H54 (cell line): ENCODE data around the gene RNLS.

ENCODE experiments used
- DNase-seq: peaks from one replicate; pipeline ENCODE4 v3.0.0; 2011; ENCODE audit warnings: low spot score, mixed read lengths; ENCODE audit not compliant: insufficient read length
- FAIRE-seq: peaks from 3 replicates; lab custom pipeline; 2011; peaks lifted over from hg19 to GRCh38; lab: Jason Lieb, UNC
- POLR2A ChIP-seq: IDR thresholded peaks from 2 replicates; pipeline ENCODE4 v1.6.1; 2011; ENCODE audit warnings: low read depth, mild to moderate bottlenecking, low read length

Gene RNLS

DNA sequence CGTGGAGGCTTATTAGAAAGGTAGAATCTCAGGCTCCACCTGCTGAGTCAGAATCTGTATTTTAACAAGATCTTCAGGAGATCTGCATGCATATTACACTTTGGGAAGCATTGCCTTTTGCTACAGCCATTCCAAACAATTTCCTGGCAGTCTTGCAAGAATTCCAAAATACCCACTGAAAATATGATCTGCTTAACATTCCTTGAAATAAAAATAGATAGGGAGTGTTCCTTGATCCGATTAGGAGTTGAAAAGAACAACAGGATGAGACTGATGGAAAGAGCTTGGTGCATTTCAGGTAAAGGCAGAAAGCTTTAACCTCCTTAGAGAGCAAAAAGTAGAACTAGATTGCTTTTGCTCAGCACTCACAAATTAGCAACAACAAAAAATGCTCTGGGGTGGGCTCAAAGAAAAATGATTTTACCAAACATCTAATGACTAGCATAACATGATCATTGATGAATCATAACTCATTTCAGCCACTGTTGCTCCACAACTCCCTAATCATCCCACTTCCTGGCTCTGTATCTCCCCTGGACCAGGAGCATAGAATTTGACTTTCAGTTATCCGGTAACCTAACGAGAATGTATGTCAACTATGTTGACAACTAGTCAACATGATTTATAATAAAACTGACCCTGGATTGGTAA, 115.2 kb downstream of the RNLS start:
- no peak for TF ChIP-seq POLR2A
- DNase-seq (no peak), FAIRE-seq (peak; percentile 87)

DNA sequence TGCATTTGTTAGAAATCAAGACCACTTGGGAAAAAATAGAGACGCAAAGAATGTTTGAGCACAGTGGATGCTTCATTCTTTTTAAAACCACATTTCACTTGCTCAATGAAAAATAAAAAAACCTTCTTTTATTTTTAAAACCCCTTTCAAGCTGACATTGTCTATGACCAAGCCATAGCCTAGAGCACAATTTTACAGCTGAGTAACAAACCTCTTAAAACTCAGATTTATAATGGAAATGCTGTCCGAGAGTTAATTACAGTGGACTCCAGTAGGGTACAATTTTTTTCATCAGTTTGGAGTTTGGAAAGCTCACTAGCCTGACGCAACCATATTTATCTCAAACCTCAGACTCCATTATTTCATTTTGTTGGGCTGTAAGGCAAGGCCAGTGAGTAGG, 116.3 kb downstream of the RNLS start:
- no peak for DNase-seq
- TF ChIP-seq POLR2A: no peak
- no peak for FAIRE-seq

DNA sequence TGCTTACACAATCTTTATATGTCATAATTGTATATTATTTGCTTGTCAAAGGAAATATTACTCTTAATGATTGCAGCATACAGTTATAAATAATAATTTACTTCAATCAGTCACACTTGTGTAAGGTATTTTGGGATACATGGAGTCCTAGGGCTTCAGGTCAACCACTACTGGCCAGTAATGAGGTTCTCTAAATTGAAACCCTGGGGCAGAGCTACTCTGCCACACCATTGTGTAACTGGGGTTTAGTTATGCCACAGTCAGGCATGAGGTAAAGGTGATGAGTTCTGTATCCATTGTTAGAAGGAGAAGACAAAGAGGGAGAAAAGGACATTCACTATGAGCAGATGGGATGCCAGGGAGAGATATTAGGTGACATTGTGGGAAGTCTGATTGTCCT, 117.4 kb downstream of the RNLS start:
- TF ChIP-seq POLR2A: no peak
- no peak for FAIRE-seq
- no peak for DNase-seq

DNA sequence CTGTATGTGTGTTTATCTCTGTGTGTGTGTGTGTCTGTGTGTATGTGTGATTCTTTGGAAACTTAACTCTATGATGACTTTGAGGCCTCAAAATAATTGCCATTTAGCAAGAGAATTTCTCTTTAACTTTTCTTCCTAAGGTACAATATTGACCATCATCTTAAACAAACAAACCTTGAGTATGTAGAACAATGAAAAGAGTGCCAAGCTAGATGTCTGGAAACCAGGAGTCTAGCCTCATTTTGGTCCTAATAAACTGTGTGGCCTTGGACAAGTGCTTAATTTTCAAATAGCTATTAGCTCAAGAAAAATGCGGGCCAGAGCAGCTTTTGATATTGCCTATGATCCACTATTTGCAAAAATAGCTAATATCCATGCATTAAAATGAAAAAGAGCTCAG, 119.3 kb downstream of the RNLS start:
- FAIRE-seq (no peak), DNase-seq (no peak)
- TF ChIP-seq POLR2A: no peak

DNA sequence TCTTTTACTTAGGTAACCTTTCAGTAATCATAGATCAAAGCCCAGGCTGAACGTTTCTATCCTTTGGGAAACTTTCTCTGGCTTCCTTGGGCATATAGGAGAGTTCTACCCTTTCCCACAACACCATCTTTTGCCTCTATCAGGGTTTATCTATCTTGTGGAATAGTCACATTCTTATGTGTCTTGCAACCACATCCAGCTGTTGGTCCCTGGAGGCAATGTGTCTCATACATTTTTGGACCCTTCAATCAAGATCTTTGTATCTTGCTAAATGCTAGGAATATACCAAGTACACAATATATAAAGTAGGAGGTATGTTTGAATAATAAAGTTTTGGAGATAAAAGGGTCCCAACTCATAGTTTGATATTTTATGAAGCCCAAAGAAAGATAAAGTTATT, 121.7 kb downstream of the RNLS start:
- FAIRE-seq (no peak), DNase-seq (no peak)
- no peak for TF ChIP-seq POLR2A

DNA sequence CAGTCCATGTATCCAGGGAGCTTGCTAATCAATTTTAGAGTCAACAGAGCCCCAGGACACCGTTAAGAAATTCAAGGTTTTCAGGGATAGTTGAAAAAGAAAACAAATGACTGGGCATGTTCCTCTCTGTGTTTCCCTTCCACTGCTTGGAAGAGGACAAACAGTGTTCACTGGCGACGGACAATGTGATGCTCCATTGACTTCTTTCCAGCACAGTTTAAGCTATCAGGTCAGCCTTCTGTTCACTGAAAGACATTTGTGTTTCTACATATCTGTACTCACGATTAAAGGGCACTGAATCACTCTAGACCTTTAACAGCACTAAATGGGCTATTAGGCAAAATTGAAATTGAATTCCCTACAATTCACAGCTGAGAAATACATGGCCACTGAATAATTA, 123.6 kb downstream of the RNLS start:
- DNase-seq (no peak), FAIRE-seq (peak; percentile 57)
- no peak for TF ChIP-seq POLR2A

DNA sequence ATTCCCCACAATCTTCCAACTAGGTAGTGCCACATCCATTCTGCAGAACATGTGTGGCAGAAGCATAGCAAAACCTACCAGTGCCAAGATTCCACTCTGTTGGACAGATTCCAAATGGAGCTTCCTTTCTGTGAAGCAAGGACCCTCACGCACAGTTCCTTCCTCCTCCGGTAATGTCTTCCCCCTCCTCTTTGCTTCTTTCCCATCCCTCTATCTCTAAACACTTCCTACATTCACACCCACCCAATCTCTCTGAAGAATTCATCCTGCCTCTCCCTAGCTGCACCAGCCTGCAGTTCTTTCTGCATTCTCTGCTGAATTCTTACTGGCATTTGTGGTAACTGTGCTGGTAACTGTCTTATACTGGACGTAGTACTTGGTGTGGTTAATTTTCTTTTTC, 124.9 kb downstream of the RNLS start:
- TF ChIP-seq POLR2A: no peak
- no peak for DNase-seq
- FAIRE-seq: no peak

DNA sequence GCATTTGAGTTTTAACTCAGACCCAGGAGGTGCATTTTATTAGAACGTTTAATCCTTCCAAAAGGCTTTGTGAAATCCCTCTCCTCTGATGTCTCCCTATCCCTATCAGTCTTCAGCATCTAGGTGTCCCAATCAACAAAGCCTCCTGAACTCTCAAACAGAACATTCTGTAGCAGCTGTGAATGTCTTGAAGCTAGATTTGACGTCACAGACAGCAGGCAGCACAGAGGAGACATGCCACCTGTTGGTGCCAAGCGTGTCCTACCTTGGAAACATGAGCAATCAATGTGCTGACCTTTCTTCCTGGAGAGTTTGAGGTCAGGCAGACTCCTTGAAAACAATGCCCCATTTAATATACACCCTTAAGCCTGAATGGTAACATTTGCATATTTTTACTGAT, 125.5 kb downstream of the RNLS start:
- FAIRE-seq (no peak), DNase-seq (no peak)
- TF ChIP-seq POLR2A: no peak

DNA sequence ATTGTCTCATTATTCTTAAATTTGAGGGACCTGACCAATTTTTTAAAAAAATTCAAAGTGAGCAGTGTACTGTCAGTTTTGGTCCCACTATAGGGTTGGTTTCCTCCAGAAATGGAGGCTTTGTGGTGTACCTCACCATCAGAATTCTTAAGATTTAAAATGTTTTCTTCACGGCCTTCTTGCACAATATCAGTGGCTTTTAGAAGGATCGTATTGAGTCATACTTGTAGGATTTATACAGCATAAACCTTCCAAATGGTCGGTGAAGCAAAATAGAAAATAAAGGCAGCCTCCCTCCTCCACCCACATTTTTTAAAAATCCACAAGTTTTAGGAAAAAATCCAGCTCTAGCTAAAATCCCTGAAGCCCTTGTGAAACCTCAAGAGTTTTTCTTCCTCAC, 126.4 kb downstream of the RNLS start:
- DNase-seq: no peak
- no peak for TF ChIP-seq POLR2A
- no peak for FAIRE-seq

DNA sequence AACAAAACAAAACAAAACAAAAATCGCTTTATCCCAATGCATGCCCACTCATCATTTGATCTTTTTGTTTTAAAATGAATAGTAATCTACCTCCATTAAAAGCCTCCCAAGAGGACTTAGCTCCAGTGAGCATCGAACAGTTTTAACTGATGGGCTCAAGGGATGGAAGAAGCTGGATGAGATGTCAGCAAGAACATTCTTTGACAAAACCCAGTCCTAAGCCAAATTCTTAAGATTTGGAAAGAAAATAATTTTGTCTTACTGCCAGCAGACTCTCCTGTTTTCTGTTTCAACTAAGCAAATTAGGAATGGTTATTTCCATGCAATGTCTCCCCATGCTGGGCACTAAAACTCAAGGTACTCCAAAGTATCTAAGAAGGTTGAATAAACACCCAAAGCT, 127.3 kb downstream of the RNLS start:
- TF ChIP-seq POLR2A: no peak
- no peak for FAIRE-seq
- DNase-seq: no peak

DNA sequence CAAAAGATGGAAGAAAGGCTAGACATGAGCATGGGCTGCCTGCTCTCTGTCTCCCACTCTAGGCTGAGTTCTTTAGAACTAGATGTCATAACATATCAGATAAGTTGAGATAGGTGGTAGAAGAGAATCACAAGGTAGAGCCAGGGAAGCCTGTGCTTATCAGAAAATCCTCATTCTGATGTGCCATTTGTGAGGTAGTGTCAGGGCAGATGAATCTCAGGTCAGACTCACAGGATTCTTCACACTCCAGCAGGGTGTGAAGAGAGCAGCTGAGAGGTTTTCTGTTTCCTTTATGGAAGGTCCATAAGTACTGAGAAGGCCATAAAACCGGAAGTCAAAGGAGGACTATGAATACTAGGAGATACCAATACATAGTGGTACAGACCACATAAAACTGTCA, 132.9 kb downstream of the RNLS start:
- FAIRE-seq: peak; percentile 68
- no peak for DNase-seq
- no peak for TF ChIP-seq POLR2A

DNA sequence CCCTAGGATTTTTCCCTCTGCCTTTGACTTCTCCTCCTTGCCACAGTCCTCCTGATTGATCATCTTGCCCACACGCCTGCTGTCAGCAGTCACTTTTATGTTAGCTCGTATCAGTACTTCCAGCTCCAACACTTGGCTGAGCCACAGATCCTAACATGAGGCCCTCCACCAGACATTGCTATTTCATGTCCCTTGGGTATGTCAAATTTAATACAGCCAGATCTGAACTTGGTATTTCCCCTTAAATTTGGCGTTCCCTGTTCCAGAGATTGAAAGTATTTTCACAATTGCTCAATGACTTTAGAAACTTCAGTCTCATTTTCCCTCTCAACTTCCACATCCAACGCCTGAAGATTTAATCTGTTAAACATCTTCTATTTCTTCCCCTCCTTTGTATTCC, 140.4 kb downstream of the RNLS start:
- TF ChIP-seq POLR2A: no peak
- DNase-seq (no peak), FAIRE-seq (no peak)

DNA sequence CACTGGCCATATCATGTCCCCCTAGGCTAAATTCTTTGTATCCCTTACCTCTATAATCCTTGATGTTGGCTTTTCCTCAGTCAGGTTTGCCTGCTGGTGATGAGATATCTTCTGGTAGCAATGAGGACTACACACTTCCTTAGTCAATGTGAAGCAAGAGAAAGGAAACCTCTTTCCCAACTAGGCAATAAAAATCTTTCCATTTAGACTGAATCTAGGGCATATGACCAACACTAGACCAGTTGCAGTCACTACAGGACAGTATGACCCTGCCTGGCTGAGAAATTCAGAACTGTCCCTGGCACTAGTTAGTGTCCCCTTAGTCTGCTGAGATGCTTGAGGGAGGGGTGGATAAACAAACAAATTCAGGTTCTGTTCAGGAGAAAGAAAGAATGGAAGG, 142.6 kb downstream of the RNLS start:
- TF ChIP-seq POLR2A: no peak
- FAIRE-seq (peak; percentile 6), DNase-seq (no peak)

DNA sequence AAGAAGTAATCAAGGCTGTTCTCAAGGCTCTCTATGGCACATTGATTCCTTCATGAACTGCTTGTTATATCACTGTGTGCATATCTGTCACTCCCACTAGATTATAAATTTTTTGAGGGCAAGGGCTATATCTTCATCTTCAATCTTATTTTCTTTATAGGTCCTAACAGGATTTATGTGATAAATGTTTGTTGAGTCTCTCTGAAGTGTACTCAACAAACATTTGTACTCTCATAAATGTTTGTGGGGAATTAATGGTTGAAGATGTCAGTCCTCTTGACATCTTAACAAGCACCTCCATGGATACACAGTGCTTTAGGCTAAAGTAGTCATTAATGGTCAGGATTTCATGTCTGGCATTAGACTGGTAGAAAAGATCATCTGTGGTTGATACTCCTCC, 143.2 kb downstream of the RNLS start:
- FAIRE-seq: no peak
- no peak for TF ChIP-seq POLR2A
- no peak for DNase-seq

DNA sequence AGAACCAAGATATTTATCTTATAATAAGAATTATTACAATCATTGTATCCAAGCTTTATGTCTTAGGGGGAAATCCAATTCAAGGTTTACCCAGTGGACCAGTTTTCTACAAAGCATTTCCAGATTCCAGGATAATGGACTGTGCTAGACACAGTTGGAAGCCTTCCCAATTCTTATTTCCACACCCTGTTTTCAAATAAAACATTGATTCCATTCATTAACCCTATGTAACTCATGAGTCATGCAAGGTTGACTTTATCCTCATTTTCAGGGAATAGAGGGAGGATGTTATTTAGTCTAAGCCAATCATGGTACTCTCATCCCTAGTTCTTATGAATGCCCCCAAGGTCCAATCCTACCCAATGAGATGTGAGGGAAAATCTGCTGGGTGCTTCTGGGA, 145.7 kb downstream of the RNLS start:
- FAIRE-seq: peak; percentile 23
- no peak for TF ChIP-seq POLR2A
- DNase-seq: no peak
